GM19438 (cell line): ENCODE measurements around the gene ZNF512B.

ENCODE experiments used
- ATAC-seq: cut with Tn5 transposase; IDR thresholded peaks from one replicate; pipeline ENCODE4 v1.9.1; 2021; ENCODE audit warnings: low read depth; ENCODE audit not compliant: unreplicated experiment

ZNF512B gene

GRCh38 chr20:63951398-63952209 lies 18.1 kb downstream of the ZNF512B start:
- ATAC-seq, result no peak

GRCh38 chr20:63950701-63951397 lies 18.9 kb downstream of the ZNF512B start:
- no peak for ATAC-seq

GRCh38 chr20:63947638-63948456 lies 21.9 kb downstream of the ZNF512B start:
- no peak for ATAC-seq

- no peak for ATAC-seq
Measured at GRCh38 chr20:63946986-63947637, 22.6 kb downstream of the ZNF512B start.

- no peak for ATAC-seq
Measured at GRCh38 chr20:63945921-63946920, 23.5 kb downstream of the ZNF512B start.

- no peak for ATAC-seq
Measured at GRCh38 chr20:63945031-63945658, 24.6 kb downstream of the ZNF512B start.

GRCh38 chr20:63944078-63944941 lies 25.4 kb downstream of the ZNF512B start:
- no peak for ATAC-seq

- no peak for ATAC-seq
Measured at GRCh38 chr20:63943808-63944077, 26.0 kb downstream of the ZNF512B start.

- no peak for ATAC-seq
Measured at GRCh38 chr20:63942969-63943807, 26.5 kb downstream of the ZNF512B start.

- no peak for ATAC-seq
Measured at GRCh38 chr20:63942250-63942951, 27.3 kb downstream of the ZNF512B start.

- no peak for ATAC-seq
Measured at GRCh38 chr20:63941282-63942081, 28.2 kb downstream of the ZNF512B start.

- no peak for ATAC-seq
Measured at GRCh38 chr20:63940472-63941266, 29.1 kb downstream of the ZNF512B start.

- ATAC-seq, result no peak
Measured at GRCh38 chr20:63940071-63940471, 29.7 kb downstream of the ZNF512B start.

- no peak for ATAC-seq
Measured at GRCh38 chr20:63939061-63939935, 30.4 kb downstream of the ZNF512B start.
